SU-DHL-6 (cell line): ENCODE data around the gene BICC1.

ENCODE experiments used
- EZH2phosphoT487 ChIP-seq: fragments of 200-600 bp; sonication (generic), shearing (Covaris generic); conservative IDR thresholded peaks from 2 replicates; pipeline ENCODE4 v1.6.1; 2018; ENCODE audit warnings: mild to moderate bottlenecking, antibody characterized with exemption, low read length, moderate library complexity, mixed read lengths
- TF ChIP-seq, protein P1 (sequence below): fragments of 200-600 bp; sonication (generic); IDR thresholded peaks from one replicate; pipeline ENCODE4 v1.5.1; 2017; ENCODE audit warnings: antibody characterized with exemption, mild to moderate bottlenecking, low read length, moderate library complexity; ENCODE audit not compliant: insufficient read depth, poor library complexity, severe bottlenecking

- TF ChIP-seq, protein P1, sequence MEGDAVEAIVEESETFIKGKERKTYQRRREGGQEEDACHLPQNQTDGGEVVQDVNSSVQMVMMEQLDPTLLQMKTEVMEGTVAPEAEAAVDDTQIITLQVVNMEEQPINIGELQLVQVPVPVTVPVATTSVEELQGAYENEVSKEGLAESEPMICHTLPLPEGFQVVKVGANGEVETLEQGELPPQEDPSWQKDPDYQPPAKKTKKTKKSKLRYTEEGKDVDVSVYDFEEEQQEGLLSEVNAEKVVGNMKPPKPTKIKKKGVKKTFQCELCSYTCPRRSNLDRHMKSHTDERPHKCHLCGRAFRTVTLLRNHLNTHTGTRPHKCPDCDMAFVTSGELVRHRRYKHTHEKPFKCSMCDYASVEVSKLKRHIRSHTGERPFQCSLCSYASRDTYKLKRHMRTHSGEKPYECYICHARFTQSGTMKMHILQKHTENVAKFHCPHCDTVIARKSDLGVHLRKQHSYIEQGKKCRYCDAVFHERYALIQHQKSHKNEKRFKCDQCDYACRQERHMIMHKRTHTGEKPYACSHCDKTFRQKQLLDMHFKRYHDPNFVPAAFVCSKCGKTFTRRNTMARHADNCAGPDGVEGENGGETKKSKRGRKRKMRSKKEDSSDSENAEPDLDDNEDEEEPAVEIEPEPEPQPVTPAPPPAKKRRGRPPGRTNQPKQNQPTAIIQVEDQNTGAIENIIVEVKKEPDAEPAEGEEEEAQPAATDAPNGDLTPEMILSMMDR = no peak
- no peak for TF ChIP-seq EZH2phosphoT487
These were observed 242.6 kb downstream of the BICC1 start for GRCh38 chr10:58755340-58755610.
